Lower lobe of right lung (tissue), 2 donors: ENCODE results near the gene ATP10A. TPM values are rescaled to one million over a fixed set of nuclear protein-coding genes. Genes with fewer than 3 reads are reported as not detected.

Experiments used
- ATAC-seq, 2 donors: fragments of 200-7000 bp; cut with Tn5 transposase; one replicate each; pipeline ENCODE4 v1.9.1; 2020 to 2022; ENCODE audit warnings: mild to moderate bottlenecking in 2 of 2, moderate library complexity in 2 of 2
- DNase-seq: peaks from one replicate; pipeline ENCODE4 v3.0.0-alpha.2; 2020
- H3K27ac ChIP-seq: fragments of 200-600 bp; one replicate; pipeline ENCODE4 v1.8.0; 2022
- H3K27me3 ChIP-seq: fragments of 200-600 bp; one replicate; pipeline ENCODE4 v1.8.0; 2022; ENCODE audit warnings: low read depth
- H3K36me3 ChIP-seq: fragments of 200-600 bp; one replicate; pipeline ENCODE4 v1.8.0; 2022; ENCODE audit warnings: mild to moderate bottlenecking
- H3K4me1 ChIP-seq: fragments of 200-600 bp; one replicate; pipeline ENCODE4 v1.8.0; 2022
- H3K4me3 ChIP-seq: fragments of 200-600 bp; one replicate; pipeline ENCODE4 v1.8.0; 2022; ENCODE audit warnings: mild to moderate bottlenecking
- H3K9me3 ChIP-seq: fragments of 200-600 bp; one replicate; pipeline ENCODE4 v1.8.0; 2022
- CTCF ChIP-seq: fragments of 200-600 bp; IDR thresholded peaks from one replicate; pipeline ENCODE4 v1.8.0; 2022; ENCODE audit warnings: antibody characterized with exemption, mild to moderate bottlenecking
- intact Hi-C: fragments of 100-400 bp; cut with DNase I; formaldehyde crosslinking; loops from one replicate; pipeline ENCODE4 v1.11.0; 2022
- total RNA-seq: library from RNA; stranded (reverse); fragmentation: NEBNext Ultra II Directional; extraction: Animal tissue kit (Norgen Biotek cat#: 25700); gene quantifications from one replicate; pipeline ENCODE4 v1.2.1, GENCODE V29; 2021
- donor health status: DM: no; HTN: yes; CAD: no; lungs with severe emphysema.

ATP10A gene
- total RNA-seq, 1 donor from 2014 or later = 43.5 TPM

GRCh38 chr15:25876231-25877140, 13.4 kb upstream of the ATP10A start:
- intact Hi-C loops = no loop called here
- no peak for TF ChIP-seq CTCF
- Histone ChIP-seq H3K4me3 (no peak overlapping the region), H3K27me3 (no peaks in the 10 kb centered on the region), H3K9me3 (no peaks in the 10 kb centered on the region), H3K36me3 (no peaks in the 10 kb centered on the region), H3K4me1 (no peaks in the 10 kb centered on the region), H3K27ac (peak overlapping the region; percentile 73)
- DNase-seq = no peak
- ATAC-seq = peak in 1 of 2 donors; percentile 20

- no peak overlapping the region for H3K4me3 ChIP-seq
- DNase-seq = no peak
Observed at GRCh38 chr15:25875566-25875965, 12.4 kb upstream of the ATP10A start.

GRCh38 chr15:25874379-25874778, 11.3 kb upstream of the ATP10A start:
- Histone ChIP-seq H3K4me1 (no peaks in the 10 kb centered on the region), H3K4me3 (no peak overlapping the region), H3K36me3 (no peaks in the 10 kb centered on the region), H3K27ac (no peak overlapping the region), H3K27me3 (no peaks in the 10 kb centered on the region), H3K9me3 (no peaks in the 10 kb centered on the region)
- ATAC-seq (no peak), DNase-seq (no peak)
- intact Hi-C loops = no loop called here
- no peak for TF ChIP-seq CTCF

More at GRCh38 chr15:25875566-25875965, 12.4 kb upstream of the ATP10A start:
- intact Hi-C loops = no loop called here
- H3K4me1 ChIP-seq = no peaks in the 10 kb centered on the region
- no peaks in the 10 kb centered on the region for H3K9me3 ChIP-seq
- no peaks in the 10 kb centered on the region for H3K36me3 ChIP-seq
- TF ChIP-seq CTCF = no peak
- no peak for ATAC-seq
- H3K27me3 ChIP-seq = no peaks in the 10 kb centered on the region
- H3K27ac ChIP-seq = no peak overlapping the region

GRCh38 chr15:25871403-25871802, 8.3 kb upstream of the ATP10A start:
- Histone ChIP-seq H3K4me1 (no peaks in the 10 kb centered on the region), H3K27me3 (no peaks in the 10 kb centered on the region), H3K27ac (no peak overlapping the region), H3K36me3 (no peaks in the 10 kb centered on the region), H3K4me3 (no peak overlapping the region), H3K9me3 (no peaks in the 10 kb centered on the region)
- ATAC-seq (no peak), DNase-seq (no peak)
- no peak for TF ChIP-seq CTCF
- intact Hi-C loops = no loop called here

GRCh38 chr15:25870938-25871337, 7.8 kb upstream of the ATP10A start:
- Histone ChIP-seq H3K4me1 (no peaks in the 10 kb centered on the region), H3K4me3 (no peak overlapping the region), H3K36me3 (no peaks in the 10 kb centered on the region), H3K27me3 (no peaks in the 10 kb centered on the region), H3K9me3 (no peaks in the 10 kb centered on the region), H3K27ac (no peak overlapping the region)
- ATAC-seq (no peak), DNase-seq (no peak)
- intact Hi-C loops = no loop called here
- TF ChIP-seq CTCF = no peak
